Esophagus (tissue), 2 donors: ENCODE measurements around the gene GIPC3. TPM values are rescaled to one million over a fixed set of nuclear protein-coding genes. Genes with fewer than 3 reads are reported as not detected.
"Not testable (repeated sequence)": the region's sequence is repeated elsewhere in the genome, so short reads cannot be mapped to it uniquely, and the experiment has no call there.

Source experiments
- H3K27ac ChIP-seq, 2 donors: one replicate each; pipeline ENCODE4 v1.5.1; 2013; ENCODE audit warnings: low read depth in 2 of 2, mild to moderate bottlenecking in 2 of 2, inconsistent platforms in 1 of 2, low read length in 1 of 2, moderate library complexity in 1 of 2
- H3K27me3 ChIP-seq, 2 donors: one replicate each; pipeline ENCODE4 v1.6.1; 2013; ENCODE audit warnings: low read length in 2 of 2, control low read depth in 1 of 2, mild to moderate bottlenecking in 1 of 2; ENCODE audit not compliant: insufficient read depth in 2 of 2, control insufficient read depth in 1 of 2
- H3K36me3 ChIP-seq, 2 donors: one replicate each; pipeline ENCODE4 v1.6.1; 2013; ENCODE audit warnings: low read length in 1 of 2; ENCODE audit not compliant: control insufficient read depth in 2 of 2, insufficient read depth in 2 of 2
- H3K4me1 ChIP-seq, 2 donors: one replicate each; pipeline ENCODE4 v1.6.1; 2013; ENCODE audit warnings: low read length in 1 of 2; ENCODE audit not compliant: control insufficient read depth in 2 of 2, insufficient read depth in 2 of 2
- H3K4me3 ChIP-seq, 2 donors: one replicate each; pipeline ENCODE4 v1.5.1; 2013; ENCODE audit warnings: low read length in 2 of 2, mild to moderate bottlenecking in 2 of 2, low read depth in 1 of 2, moderate library complexity in 1 of 2
- H3K9me3 ChIP-seq, 2 donors: one replicate each; pipeline ENCODE4 v1.6.1; 2013; ENCODE audit warnings: mild to moderate bottlenecking in 2 of 2, low read depth in 1 of 2, low read length in 1 of 2, moderate library complexity in 1 of 2; ENCODE audit not compliant: control insufficient read depth in 2 of 2, insufficient read depth in 1 of 2
- WGBS, 2 donors: extraction: QIAGEN DNeasy Blood & Tissue Kit; methylation state at CpG; one replicate each; pipeline ENCODE4 v1.1.7; 2013; 5-methylcytosine and 5-hydroxymethylcytosine counted together
- polyA plus RNA-seq, 2 donors: library from polyadenylated mRNA; stranded (reverse); fragments of 200-250 nt; gene quantifications; one replicate each; pipeline ENCODE4 v1.2.3, GENCODE V29; 2013
- donor health status: healthy with polysubstance abuse.
- donor health status: Bipolar disorder and iron deficiency.

The GIPC3 gene
- polyA plus RNA-seq, 2 donors: 0.53 to 0.57 TPM

DNA sequence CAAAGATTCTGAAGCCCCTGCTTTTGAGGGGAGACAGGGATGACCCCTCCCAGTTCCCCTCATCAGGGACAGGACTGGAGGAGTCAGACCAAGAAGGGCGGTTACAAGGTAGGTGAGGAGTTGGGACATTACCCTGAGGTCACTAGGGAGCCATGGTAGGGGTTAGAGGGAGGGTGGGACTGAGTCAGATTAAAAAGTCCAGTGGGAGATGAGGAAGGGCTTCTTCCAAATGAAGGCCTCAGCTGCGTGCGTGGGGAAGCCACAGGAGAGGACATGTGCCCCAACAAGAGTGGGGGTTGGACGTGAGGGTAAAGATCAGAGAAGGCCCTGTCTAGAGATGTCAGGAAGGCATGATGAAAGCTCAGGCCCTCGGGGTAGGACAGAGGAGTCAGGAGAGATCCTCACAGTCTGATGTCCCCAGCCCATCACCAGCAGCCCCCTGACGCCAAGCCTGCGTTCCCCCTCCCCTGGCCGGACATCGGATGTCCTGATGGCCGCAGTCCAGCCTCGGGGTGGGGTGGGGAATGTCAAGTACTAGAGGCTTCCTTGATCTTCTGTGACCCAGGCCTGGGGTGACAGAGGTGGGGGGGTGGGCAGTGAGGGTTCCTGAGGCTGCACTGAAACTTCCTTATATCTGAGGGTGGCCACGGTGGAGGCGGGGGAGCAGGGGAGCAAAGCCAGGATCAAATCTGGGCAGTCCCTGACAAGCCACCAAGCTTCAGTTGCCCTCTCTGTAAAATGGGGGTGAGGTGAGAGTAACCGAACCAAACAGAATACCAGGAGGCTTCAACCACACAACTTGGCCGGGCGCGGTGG, 21.4 kb upstream of the GIPC3 start:
- WGBS, 2 donors: 80 to 82% methylated on average over 17 of the region's 17 CpGs
- Histone ChIP-seq H3K4me1 (peaks cover 0 to 4% of the 10 kb centered on the region in 2 donors), H3K27me3 (no peaks in the 10 kb centered on the region), H3K27ac (no peak overlapping the region), H3K9me3 (no peaks in the 10 kb centered on the region), H3K4me3 (no peak overlapping the region), H3K36me3 (no peaks in the 10 kb centered on the region)

- no peak overlapping the region for H3K4me3 ChIP-seq
- H3K9me3 ChIP-seq: no peaks in the 10 kb centered on the region
- no peaks in the 10 kb centered on the region for H3K27me3 ChIP-seq
- peaks cover 0 to 4% of the 10 kb centered on the region in 2 donors for H3K4me1 ChIP-seq
- H3K36me3 ChIP-seq: no peaks in the 10 kb centered on the region
- 85 to 89% methylated on average over 19 of the region's 19 CpGs for WGBS, 2 donors
- no peak overlapping the region for H3K27ac ChIP-seq
Measured at GRCh38 chr19:3565139-3565538, 20.1 kb upstream of the GIPC3 start.

GRCh38 chr19:3570042-3570441, 15.2 kb upstream of the GIPC3 start:
- not testable (repeated sequence) for H3K4me3 ChIP-seq, H3K27ac ChIP-seq, H3K27me3 ChIP-seq, H3K36me3 ChIP-seq, H3K9me3 ChIP-seq
- peaks cover 0 to 11% of the 10 kb centered on the region in 2 donors for H3K4me1 ChIP-seq
- 77 to 86% methylated on average over 11 of the region's 11 CpGs for WGBS, 2 donors

DNA sequence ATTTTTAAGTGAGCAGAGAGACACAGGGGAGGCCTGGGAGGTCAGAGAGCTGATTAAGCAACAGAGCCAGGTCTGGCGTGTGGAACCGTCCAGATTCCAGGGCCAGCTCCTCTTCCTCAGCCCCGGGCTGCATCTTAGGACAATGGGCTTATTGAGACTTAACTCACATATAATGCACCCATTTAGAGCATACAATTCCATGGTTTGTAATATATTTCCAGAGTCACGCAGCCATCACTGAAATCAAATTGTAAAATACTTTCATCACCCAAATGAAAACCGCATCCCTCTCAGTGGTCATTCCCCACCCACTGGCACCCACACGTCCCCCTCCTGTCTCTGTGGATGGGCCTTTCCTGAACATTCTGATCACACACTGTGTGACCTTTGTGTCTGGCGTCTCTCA, 14.7 kb upstream of the GIPC3 start:
- no peaks in the 10 kb centered on the region for H3K27me3 ChIP-seq
- no peak overlapping the region for H3K4me3 ChIP-seq
- peaks cover 0 to 2% of the 10 kb centered on the region in 2 donors for H3K36me3 ChIP-seq
- H3K4me1 ChIP-seq: peaks cover 0 to 11% of the 10 kb centered on the region in 2 donors
- 72 to 77% methylated on average over 7 of the region's 7 CpGs for WGBS, 2 donors
- peaks cover 0 to 3% of the 10 kb centered on the region in 2 donors for H3K9me3 ChIP-seq
- no peak overlapping the region for H3K27ac ChIP-seq

DNA sequence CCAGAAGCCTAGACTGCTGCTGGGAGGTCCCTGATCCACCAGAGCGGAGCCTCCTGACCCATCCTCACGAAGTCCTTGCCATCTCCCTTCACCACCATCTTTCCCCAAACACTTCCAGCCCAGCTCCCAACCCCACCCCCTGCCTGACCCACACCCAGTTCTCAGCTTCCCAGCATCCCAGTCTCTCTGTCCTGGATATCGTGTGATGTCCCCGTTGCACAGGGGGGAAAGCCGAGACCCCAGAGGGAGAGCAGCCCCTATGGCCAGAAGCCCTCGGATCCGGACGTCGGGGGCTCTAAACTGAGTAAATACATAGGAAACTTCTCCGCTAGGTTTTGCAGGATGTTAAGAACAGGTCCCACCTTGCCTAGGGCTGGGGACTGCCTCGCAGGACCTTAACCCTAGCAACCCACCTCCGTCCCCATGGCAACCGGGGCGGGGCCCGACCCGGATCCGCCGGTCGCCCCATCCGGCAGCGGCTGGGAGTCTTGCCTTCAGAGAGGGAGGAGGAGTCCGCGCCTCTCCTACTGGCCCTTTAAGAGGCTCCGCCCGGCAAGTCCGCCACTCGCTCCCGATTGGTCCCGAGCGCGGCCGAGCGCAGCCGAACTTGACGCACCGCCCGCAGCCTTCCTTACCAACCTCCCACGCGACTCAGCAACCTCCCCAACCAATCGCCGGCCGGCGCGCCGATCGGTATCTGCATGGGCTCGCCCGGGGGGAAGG, 13.0 kb upstream of the GIPC3 start:
- peaks cover 0 to 3% of the 10 kb centered on the region in 2 donors for H3K9me3 ChIP-seq
- WGBS, 2 donors: 1 to 2% methylated on average over 31 to 48 of the region's 48 CpGs
- no peaks in the 10 kb centered on the region for H3K27me3 ChIP-seq
- H3K4me3 ChIP-seq: peak overlapping the region; percentile 28 to 59
- H3K27ac ChIP-seq: peak overlapping the region in 1 of 2 donors; percentile 59
- peaks cover 0 to 4% of the 10 kb centered on the region in 2 donors for H3K36me3 ChIP-seq
- peaks cover 3 to 20% of the 10 kb centered on the region in 2 donors for H3K4me1 ChIP-seq

DNA sequence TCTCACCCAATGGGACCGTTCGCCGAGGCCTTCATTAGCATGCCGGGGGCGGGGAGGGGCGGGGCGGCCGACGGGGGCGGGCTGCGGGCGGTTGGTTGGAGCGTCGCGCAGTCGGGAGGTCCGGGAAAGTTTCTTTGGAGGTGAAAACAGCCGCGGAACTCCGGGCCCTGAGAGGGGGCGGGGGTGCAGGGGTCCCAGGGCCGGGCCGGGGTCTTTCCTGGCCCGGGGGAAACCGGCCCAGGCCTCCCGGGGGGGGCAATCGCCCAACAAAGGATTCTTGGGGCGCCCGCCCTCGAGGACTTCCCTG, 12.5 kb upstream of the GIPC3 start, which contains the start of gene HMG20B:
HMG20B (plus strand) TSS at position 90 of the 307 bp plus-strand sequence. CDS start 366 bp downstream, outside the sequence.
- H3K4me1 ChIP-seq: peaks cover 3 to 22% of the 10 kb centered on the region in 2 donors
- peak within 1 kb of the TSS; percentile 62 to 72 for H3K27ac ChIP-seq
- peak within 1 kb of the TSS; percentile 59 to 66 for H3K4me3 ChIP-seq
- 1 to 2% methylated on average over 20 to 30 of the region's 30 CpGs for WGBS, 2 donors
- peaks cover 0 to 3% of the 10 kb centered on the region in 2 donors for H3K9me3 ChIP-seq
- no peaks in the 10 kb centered on the region for H3K27me3 ChIP-seq
- H3K36me3 ChIP-seq: peaks cover 0 to 4% of the 10 kb centered on the region in 2 donors

- Histone ChIP-seq H3K27ac (peak overlapping the region; percentile 62 to 72), H3K27me3 (no peaks in the 10 kb centered on the region), H3K4me3 (peak overlapping the region; percentile 59 to 66), H3K4me1 (peaks cover 3 to 23% of the 10 kb centered on the region in 2 donors), H3K36me3 (peaks cover 0 to 4% of the 10 kb centered on the region in 2 donors), H3K9me3 (peaks cover 0 to 3% of the 10 kb centered on the region in 2 donors)
- WGBS, 2 donors: 1 to 2% methylated on average over 47 to 60 of the region's 60 CpGs
Measured at GRCh38 chr19:3573162-3573857, 12.0 kb upstream of the GIPC3 start.

- Histone ChIP-seq H3K27me3 (no peaks in the 10 kb centered on the region), H3K4me3 (peak overlapping the region; percentile 59 to 66), H3K9me3 (peaks cover 0 to 3% of the 10 kb centered on the region in 2 donors), H3K27ac (peak overlapping the region; percentile 20 to 26), H3K36me3 (peaks cover 0 to 4% of the 10 kb centered on the region in 2 donors), H3K4me1 (peaks cover 3 to 19% of the 10 kb centered on the region in 2 donors)
- 59 to 62% methylated on average over 52 to 55 of the region's 55 CpGs for WGBS, 2 donors
Measured at GRCh38 chr19:3573858-3574637, 11.2 kb upstream of the GIPC3 start.
